ENCODE results near the gene KY. TPM values are rescaled to one million over a fixed set of nuclear protein-coding genes. Genes with fewer than 3 reads are reported as not detected.

KY gene, protein sequence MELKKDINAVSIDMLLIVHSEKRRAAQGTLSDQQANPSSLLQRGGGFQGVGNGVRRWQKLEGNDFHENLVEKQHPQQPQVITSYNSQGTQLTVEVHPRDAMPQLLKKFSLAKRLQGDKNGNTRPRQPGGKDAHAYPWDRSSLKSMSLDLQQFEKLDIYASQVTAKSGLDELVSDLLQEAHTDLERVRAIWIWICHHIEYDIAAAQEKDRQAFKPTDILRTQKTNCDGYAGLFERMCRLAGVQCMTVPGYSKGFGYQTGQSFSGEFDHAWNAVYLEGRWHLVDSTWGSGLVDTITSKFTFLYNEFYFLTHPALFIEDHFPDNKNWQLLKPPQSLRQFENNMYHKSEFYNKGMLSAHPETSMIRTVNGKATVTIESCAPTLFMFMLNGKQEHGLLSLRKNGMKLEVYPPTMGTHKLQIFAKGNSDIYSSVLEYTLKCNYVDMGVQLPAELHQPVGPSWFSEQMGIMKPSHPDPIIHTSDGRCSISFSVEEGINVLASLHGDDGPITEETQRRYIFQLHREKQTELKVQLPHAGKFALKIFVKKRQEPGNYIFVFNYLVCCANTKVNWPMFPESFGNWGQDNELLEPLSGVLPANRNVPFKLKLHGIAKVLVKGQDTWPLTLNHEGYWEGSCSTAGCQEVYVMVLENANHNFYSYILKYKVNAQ
- total RNA-seq (not detected), polyA plus RNA-seq (not detected)

DNA sequence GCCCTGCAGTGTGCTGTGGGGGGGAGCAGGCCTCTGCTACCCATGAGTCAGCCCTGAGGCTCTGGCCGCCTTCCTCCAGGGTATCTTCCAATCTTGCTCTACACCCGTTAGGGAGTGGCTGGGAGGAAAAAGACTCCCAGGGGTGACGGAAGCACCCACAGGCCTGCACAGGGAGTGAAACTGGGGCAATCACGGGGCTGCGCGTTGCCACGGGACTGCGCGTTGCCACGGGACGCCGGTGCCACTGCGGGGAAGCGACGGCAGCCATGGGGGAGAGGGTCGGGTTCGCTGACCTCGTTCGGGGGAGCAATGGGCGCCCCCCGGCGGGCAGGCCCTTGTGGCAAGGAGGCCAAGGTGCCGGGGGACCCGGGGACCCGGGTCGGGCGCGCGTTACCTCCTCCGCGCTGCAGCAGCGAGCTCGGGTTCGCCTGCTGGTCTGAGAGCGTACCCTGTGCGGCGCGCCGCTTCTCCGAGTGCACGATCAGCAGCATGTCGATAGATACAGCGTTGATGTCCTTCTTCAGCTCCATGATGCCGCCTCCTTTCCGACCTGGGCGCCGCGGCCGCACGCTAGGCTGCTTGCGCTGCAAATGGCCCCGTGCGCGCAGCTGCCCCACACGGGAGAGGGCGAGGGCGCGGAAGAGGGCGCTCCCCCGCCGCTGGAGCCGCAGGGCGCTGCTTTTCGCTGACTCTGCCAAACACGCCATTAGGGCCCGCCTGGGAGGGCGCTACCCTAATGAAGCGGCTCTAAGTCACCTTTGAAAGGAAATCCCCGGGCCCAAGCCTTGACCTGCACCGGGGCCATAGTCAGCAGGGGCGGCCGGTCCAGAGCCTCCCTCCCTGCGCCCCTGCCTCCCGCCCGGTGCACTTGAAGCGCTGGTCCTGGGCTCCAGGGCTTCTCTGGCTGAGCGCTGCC is at the start of gene KY:
Gene KY, minus strand, starts transcription at position 592 of the 916 bp plus-strand sequence. Its CDS starts 62 bp downstream, at position 530.
- Histone ChIP-seq H3K27ac (ENCODE audit: insufficient read depth, low read length, poor library complexity, severe bottlenecking) (no peak within 1 kb of the TSS), H3K9me3 (ENCODE audit: control insufficient read depth in 2 of 2, low read length in 2 of 2) (no peaks in the 10 kb centered on the region), H3K4me3 (ENCODE audit: low read depth, low read length) (no peak within 1 kb of the TSS), H3K4me1 (ENCODE audit: control insufficient read depth, insufficient read depth, low read length, poor library complexity, severe bottlenecking) (no peaks in the 10 kb centered on the region), H3K27me3 (ENCODE audit: control insufficient read depth, insufficient read depth, low read length) (no peaks in the 10 kb centered on the region), H3K36me3 (ENCODE audit: control insufficient read depth, insufficient read depth, low read length) (no peaks in the 10 kb centered on the region)
- Mint-ChIP-seq H3K27me3 (peaks cover 12% of the 10 kb centered on the region), H3K36me3 (no peaks in the 10 kb centered on the region), H3K27ac (peak within 1 kb of the TSS in 1 of 3 donors; percentile 38), H3K4me1 (no peaks in the 10 kb centered on the region), H3K9me3 (peaks cover 0 to 2% (median 0%) of the 10 kb centered on the region in 7 donors), H3K4me3 (no peak within 1 kb of the TSS)
- DNase-seq (peak in 1 of 3 donors; percentile 4), ATAC-seq (ENCODE audit: low read depth in 2 of 2) (no peak)

DNA sequence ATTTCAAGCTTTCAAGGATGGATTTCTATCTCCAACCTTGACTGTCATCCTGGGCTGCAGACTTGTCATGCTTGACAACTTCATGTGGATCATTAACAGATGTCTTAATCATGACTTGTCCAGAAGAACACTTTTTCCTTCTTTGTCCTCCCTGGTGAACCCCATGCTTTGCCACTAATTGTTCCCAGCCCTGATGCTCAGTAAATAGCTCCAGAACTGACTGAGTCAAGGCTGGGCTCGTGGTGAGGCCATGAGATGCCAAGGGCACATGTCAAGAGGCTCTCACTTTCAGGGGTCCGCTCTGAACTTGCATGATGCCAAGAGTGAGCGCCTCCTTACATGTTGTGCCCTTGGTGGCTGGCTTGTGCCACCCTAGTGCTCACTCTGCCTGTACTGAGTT is 48.9 kb upstream of the KY start:
- Histone ChIP-seq H3K27me3 (ENCODE audit: control insufficient read depth, insufficient read depth, low read length) (no peaks in the 10 kb centered on the region), H3K36me3 (ENCODE audit: control insufficient read depth, insufficient read depth, low read length) (no peaks in the 10 kb centered on the region), H3K9me3 (ENCODE audit: control insufficient read depth in 2 of 2, low read length in 2 of 2) (no peaks in the 10 kb centered on the region), H3K27ac (ENCODE audit: insufficient read depth, low read length, poor library complexity, severe bottlenecking) (no peak overlapping the region), H3K4me3 (ENCODE audit: low read depth, low read length) (no peak overlapping the region), H3K4me1 (ENCODE audit: control insufficient read depth, insufficient read depth, low read length, poor library complexity, severe bottlenecking) (no peaks in the 10 kb centered on the region)
- H3K4me1 Mint-ChIP-seq: no peaks in the 10 kb centered on the region
- H3K36me3 Mint-ChIP-seq: no peaks in the 10 kb centered on the region
- no peak for DNase-seq
- H3K27me3 Mint-ChIP-seq: peaks cover 4% of the 10 kb centered on the region
- H3K27ac Mint-ChIP-seq: no peak overlapping the region
- H3K9me3 Mint-ChIP-seq: peaks cover 0 to 4% (median 0%) of the 10 kb centered on the region in 7 donors
- H3K4me3 Mint-ChIP-seq: no peak overlapping the region
- no peak for ATAC-seq (ENCODE audit: low read depth in 2 of 2)

DNA sequence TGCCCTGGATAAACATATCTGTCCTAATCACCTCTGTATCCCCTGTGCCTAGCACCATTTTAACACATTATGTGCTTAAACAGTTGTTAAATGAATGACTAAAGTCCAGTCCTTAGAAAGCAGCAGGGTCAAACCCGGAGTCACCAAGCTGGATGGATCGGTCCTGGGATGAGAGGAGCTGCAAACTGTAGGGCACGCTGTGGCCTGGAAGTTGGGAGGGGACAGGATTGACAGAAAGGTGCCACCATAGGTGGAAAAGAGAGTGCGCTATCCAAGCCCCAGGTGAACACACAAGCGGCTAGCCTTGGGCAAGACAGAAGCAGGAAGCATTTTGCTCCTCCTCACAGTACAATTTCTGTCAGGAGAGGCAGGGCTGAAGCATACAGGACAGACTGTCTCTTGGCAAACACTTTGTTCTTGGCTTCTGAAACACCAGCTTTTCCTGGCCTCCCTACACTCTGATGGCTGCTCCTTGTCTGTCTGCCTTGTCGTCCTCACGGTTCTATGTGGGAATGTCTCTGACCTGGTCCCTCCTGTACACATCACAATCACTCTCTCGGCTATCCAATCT is 48.4 kb upstream of the KY start:
- Mint-ChIP-seq H3K27me3 (peaks cover 4% of the 10 kb centered on the region), H3K36me3 (no peaks in the 10 kb centered on the region)

DNA sequence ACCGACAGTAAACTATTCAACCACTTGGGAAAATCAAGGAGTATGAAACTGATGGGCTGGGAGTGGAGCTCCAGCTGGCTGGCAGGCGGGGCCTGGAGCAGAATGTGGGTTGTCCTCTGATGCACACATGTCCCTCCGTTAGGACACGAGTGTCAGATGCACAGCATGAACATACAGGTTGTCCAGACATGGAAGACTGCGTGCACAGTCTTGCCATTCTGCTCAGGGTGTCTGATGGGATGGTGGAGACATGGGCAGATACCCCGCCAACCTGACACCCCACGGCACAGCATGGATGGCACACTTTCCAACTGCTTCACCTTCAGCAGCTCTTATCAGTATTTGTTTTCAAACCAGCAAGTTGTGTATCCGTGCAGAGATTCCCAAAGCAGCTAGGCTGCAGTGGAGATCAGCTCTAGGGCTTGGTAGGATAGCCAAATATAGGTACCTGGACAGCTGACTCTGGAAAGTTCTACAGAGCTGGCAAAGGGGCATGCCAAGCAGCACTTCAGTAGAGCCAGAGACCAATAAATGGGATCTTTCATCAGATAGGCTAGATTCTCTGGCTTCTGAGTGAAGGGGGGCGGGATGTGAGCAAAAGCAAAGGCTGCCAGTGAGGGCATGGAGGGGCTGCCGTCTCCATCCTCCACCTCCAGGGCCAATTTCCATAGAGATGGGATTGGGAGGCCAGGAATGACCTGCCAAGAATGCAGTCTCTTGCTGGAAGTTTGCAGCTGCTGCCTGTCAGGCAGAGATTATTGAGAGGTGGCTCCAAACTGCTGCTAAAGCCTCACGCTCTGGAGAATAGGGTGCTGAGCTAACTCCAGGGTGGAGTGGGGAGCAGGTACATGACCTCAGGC is 47.2 kb upstream of the KY start:
- Mint-ChIP-seq H3K36me3 (no peaks in the 10 kb centered on the region), H3K4me3 (no peak overlapping the region), H3K4me1 (no peaks in the 10 kb centered on the region), H3K9me3 (peaks cover 0 to 4% (median 0%) of the 10 kb centered on the region in 7 donors), H3K27ac (no peak overlapping the region), H3K27me3 (peaks cover 4% of the 10 kb centered on the region)
- Histone ChIP-seq H3K4me1 (ENCODE audit: control insufficient read depth, insufficient read depth, low read length, poor library complexity, severe bottlenecking) (no peaks in the 10 kb centered on the region), H3K27ac (ENCODE audit: insufficient read depth, low read length, poor library complexity, severe bottlenecking) (no peak overlapping the region), H3K9me3 (ENCODE audit: control insufficient read depth in 2 of 2, low read length in 2 of 2) (no peaks in the 10 kb centered on the region), H3K27me3 (ENCODE audit: control insufficient read depth, insufficient read depth, low read length) (no peaks in the 10 kb centered on the region), H3K4me3 (ENCODE audit: low read depth, low read length) (no peak overlapping the region), H3K36me3 (ENCODE audit: control insufficient read depth, insufficient read depth, low read length) (no peaks in the 10 kb centered on the region)
- DNase-seq: no peak
- ATAC-seq (ENCODE audit: low read depth in 2 of 2): no peak

More for the DNA sequence above, 48.4 kb upstream of the KY start:
- Histone ChIP-seq H3K4me3 (ENCODE audit: low read depth, low read length) (no peak overlapping the region), H3K27me3 (ENCODE audit: control insufficient read depth, insufficient read depth, low read length) (no peaks in the 10 kb centered on the region), H3K27ac (ENCODE audit: insufficient read depth, low read length, poor library complexity, severe bottlenecking) (no peak overlapping the region), H3K36me3 (ENCODE audit: control insufficient read depth, insufficient read depth, low read length) (no peaks in the 10 kb centered on the region), H3K4me1 (ENCODE audit: control insufficient read depth, insufficient read depth, low read length, poor library complexity, severe bottlenecking) (no peaks in the 10 kb centered on the region), H3K9me3 (ENCODE audit: control insufficient read depth in 2 of 2, low read length in 2 of 2) (no peaks in the 10 kb centered on the region)
- H3K4me3 Mint-ChIP-seq: no peak overlapping the region
- H3K27ac Mint-ChIP-seq: no peak overlapping the region
- H3K9me3 Mint-ChIP-seq: peaks cover 0 to 4% (median 0%) of the 10 kb centered on the region in 7 donors
- H3K4me1 Mint-ChIP-seq: no peaks in the 10 kb centered on the region
- ATAC-seq (ENCODE audit: low read depth in 2 of 2) (no peak), DNase-seq (no peak)

DNA sequence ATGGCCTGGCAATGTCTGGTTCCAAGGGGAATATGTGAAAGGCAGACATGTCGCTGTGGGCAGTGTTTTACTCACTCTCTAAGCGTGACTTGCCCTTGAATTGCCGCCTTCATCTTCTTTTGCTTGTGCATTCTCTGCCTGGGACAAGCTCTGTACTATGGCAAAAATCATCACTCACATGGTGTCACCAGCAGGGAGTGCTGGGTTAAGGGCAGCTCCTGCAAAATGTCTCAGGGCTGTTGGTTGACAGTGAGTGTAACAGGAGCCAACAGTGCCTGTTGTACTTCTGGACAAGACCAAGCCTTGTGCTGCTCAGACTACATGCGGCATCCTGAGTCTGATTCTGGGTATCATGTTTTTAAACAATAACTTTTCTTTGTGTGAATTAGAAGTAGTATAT is 45.3 kb upstream of the KY start:
- Mint-ChIP-seq H3K27me3 (peaks cover 4% of the 10 kb centered on the region), H3K36me3 (no peaks in the 10 kb centered on the region), H3K27ac (no peak overlapping the region), H3K4me3 (no peak overlapping the region), H3K4me1 (no peaks in the 10 kb centered on the region), H3K9me3 (peaks cover 0 to 4% (median 0%) of the 10 kb centered on the region in 7 donors)
- H3K9me3 ChIP-seq (ENCODE audit: control insufficient read depth in 2 of 2, low read length in 2 of 2): no peaks in the 10 kb centered on the region
- no peak overlapping the region for H3K4me3 ChIP-seq (ENCODE audit: low read depth, low read length)
- no peaks in the 10 kb centered on the region for H3K36me3 ChIP-seq (ENCODE audit: control insufficient read depth, insufficient read depth, low read length)
- no peak overlapping the region for H3K27ac ChIP-seq (ENCODE audit: insufficient read depth, low read length, poor library complexity, severe bottlenecking)
- H3K4me1 ChIP-seq (ENCODE audit: control insufficient read depth, insufficient read depth, low read length, poor library complexity, severe bottlenecking): no peaks in the 10 kb centered on the region
- no peak for DNase-seq
- H3K27me3 ChIP-seq (ENCODE audit: control insufficient read depth, insufficient read depth, low read length): no peaks in the 10 kb centered on the region
- ATAC-seq (ENCODE audit: low read depth in 2 of 2): no peak

DNA sequence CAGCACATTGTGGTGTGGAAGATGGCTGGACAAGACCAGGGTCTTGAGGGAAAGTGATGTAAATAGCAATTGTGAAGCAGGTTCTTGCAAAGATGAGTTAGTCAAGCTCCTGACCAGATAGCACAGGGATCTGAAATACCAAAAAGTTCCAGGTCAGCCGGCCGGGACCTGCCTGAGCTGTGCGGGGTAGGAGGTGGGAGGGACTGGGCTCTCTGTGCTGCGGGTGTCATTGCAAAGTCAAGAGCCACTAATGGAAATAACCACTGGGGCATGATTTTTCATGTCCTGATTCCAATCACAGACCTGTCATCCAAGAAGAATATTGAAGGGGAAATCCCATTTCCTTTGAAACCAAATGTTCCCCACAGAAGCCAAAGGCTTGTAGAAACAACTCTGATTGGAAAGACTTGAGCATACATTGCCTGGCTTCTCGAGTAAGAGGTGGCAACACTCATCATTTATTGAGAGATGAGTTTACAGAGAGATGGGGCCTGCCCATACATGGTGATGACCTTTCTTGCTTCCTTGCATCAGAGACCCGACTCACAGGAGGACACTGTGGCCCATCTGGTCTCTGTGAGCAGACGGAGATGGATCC is 44.2 kb upstream of the KY start:
- H3K27ac ChIP-seq (ENCODE audit: insufficient read depth, low read length, poor library complexity, severe bottlenecking): no peak overlapping the region
- H3K36me3 ChIP-seq (ENCODE audit: control insufficient read depth, insufficient read depth, low read length): no peaks in the 10 kb centered on the region
- H3K4me3 Mint-ChIP-seq: no peak overlapping the region
- H3K27me3 Mint-ChIP-seq: peaks cover 4% of the 10 kb centered on the region
- H3K27ac Mint-ChIP-seq: no peak overlapping the region
- H3K4me1 ChIP-seq (ENCODE audit: control insufficient read depth, insufficient read depth, low read length, poor library complexity, severe bottlenecking): no peaks in the 10 kb centered on the region
- no peak overlapping the region for H3K4me3 ChIP-seq (ENCODE audit: low read depth, low read length)
- no peak for ATAC-seq (ENCODE audit: low read depth in 2 of 2)
- H3K36me3 Mint-ChIP-seq: no peaks in the 10 kb centered on the region
- DNase-seq: no peak
- H3K9me3 ChIP-seq (ENCODE audit: control insufficient read depth in 2 of 2, low read length in 2 of 2): no peaks in the 10 kb centered on the region
- no peaks in the 10 kb centered on the region for H3K27me3 ChIP-seq (ENCODE audit: control insufficient read depth, insufficient read depth, low read length)
- H3K4me1 Mint-ChIP-seq: no peaks in the 10 kb centered on the region
- H3K9me3 Mint-ChIP-seq: peaks cover 0 to 3% (median 0%) of the 10 kb centered on the region in 7 donors
